Nephron (organoid): ENCODE measurements around the gene DENND11.

Source experiments
- H3K27ac Mint-ChIP-seq, 3 experiments: 2 replicates each; pipeline ENCODE4 v1.8.0; 2020; ENCODE audit warnings: mixed read lengths in 3 of 3, mild to moderate bottlenecking in 2 of 3, moderate library complexity in 1 of 3
- H3K27me3 Mint-ChIP-seq: 2 replicates; pipeline ENCODE4 v1.8.0; 2021; ENCODE audit warnings: low read depth, mild to moderate bottlenecking, moderate library complexity, mixed read lengths
- H3K36me3 Mint-ChIP-seq: 2 replicates; pipeline ENCODE4 v1.8.0; 2020; ENCODE audit warnings: low read depth, mixed read lengths
- H3K4me1 Mint-ChIP-seq: 2 replicates; pipeline ENCODE4 v1.8.0; 2020; ENCODE audit warnings: mixed read lengths
- H3K4me3 Mint-ChIP-seq, 3 experiments: 2 replicates each; pipeline ENCODE4 v1.8.0; 2020; ENCODE audit warnings: mild to moderate bottlenecking in 3 of 3, mixed read lengths in 3 of 3, moderate library complexity in 2 of 3
- H3K9me3 Mint-ChIP-seq: 2 replicates; pipeline ENCODE4 v1.8.0; 2020; ENCODE audit warnings: mixed read lengths
- TF ChIP-seq, protein P1 (sequence below), 3 experiments: fragments of 200-600 bp; sonication (generic); IDR thresholded peaks; one replicate each; pipeline ENCODE4 v1.5.0; 2021; ENCODE audit warnings: antibody characterized with exemption in 3 of 3; ENCODE audit not compliant: unreplicated experiment in 3 of 3

The DENND11 gene

DNA sequence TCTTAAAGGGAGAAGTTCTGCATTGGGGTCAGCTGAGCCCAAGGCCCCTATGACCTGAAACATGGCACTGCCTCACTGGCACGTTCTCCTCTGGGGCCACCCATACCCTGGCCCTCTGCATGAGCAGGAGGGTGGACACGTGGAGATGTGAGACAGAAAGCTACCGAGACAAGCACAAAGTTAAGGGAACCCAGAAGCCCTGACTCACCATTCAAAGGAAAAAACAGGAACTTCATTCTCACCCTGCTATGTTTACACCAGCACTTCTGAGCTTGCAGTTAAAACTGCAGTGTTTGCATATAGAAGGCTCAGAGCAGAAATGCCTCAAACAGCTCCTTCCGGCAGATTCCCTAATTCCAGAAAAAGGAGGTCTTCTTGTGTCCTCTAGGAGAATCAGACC, 41.7 kb downstream of the DENND11 start:
- Mint-ChIP-seq H3K27ac (peak overlapping the region in 2 of 3 experiments; percentile 12 to 64), H3K9me3 (no peaks in the 10 kb centered on the region)

DNA sequence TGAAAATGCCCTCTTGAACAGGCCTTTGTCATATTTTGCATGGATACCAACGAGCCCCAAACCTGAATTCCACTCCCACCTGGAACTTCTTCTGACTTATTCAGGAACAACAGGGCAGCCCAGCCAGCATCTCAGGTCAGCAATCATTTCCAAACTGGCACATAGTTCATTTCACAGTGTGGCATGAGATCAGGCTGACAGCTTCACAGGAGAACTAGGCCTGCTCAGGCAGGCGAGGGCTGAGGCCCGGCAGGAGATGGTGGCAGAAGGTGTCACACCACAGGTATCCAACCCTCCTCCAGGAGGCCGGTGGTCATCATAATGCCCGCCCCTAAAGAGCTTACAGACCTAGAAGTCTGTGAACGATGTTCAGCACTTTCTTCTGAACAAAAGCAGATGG, 42.5 kb downstream of the DENND11 start:
- Mint-ChIP-seq H3K9me3 (no peaks in the 10 kb centered on the region), H3K36me3 (peaks cover 49% of the 10 kb centered on the region), H3K27ac (no peak overlapping the region), H3K4me3 (no peak overlapping the region), H3K4me1 (no peaks in the 10 kb centered on the region), H3K27me3 (no peaks in the 10 kb centered on the region)
- TF ChIP-seq, protein P1, sequence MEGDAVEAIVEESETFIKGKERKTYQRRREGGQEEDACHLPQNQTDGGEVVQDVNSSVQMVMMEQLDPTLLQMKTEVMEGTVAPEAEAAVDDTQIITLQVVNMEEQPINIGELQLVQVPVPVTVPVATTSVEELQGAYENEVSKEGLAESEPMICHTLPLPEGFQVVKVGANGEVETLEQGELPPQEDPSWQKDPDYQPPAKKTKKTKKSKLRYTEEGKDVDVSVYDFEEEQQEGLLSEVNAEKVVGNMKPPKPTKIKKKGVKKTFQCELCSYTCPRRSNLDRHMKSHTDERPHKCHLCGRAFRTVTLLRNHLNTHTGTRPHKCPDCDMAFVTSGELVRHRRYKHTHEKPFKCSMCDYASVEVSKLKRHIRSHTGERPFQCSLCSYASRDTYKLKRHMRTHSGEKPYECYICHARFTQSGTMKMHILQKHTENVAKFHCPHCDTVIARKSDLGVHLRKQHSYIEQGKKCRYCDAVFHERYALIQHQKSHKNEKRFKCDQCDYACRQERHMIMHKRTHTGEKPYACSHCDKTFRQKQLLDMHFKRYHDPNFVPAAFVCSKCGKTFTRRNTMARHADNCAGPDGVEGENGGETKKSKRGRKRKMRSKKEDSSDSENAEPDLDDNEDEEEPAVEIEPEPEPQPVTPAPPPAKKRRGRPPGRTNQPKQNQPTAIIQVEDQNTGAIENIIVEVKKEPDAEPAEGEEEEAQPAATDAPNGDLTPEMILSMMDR (IDR thresholded peaks at IDR 0.05; ENCODE audit: unreplicated experiment in 3 of 3): no peak

More for the DNA sequence above, 41.7 kb downstream of the DENND11 start:
- no peak overlapping the region for H3K4me3 Mint-ChIP-seq
- TF ChIP-seq, protein P1 (IDR thresholded peaks at IDR 0.05; ENCODE audit: unreplicated experiment in 3 of 3): no peak
- H3K4me1 Mint-ChIP-seq: no peaks in the 10 kb centered on the region
- H3K36me3 Mint-ChIP-seq: peaks cover 42% of the 10 kb centered on the region
- H3K27me3 Mint-ChIP-seq: no peaks in the 10 kb centered on the region

DNA sequence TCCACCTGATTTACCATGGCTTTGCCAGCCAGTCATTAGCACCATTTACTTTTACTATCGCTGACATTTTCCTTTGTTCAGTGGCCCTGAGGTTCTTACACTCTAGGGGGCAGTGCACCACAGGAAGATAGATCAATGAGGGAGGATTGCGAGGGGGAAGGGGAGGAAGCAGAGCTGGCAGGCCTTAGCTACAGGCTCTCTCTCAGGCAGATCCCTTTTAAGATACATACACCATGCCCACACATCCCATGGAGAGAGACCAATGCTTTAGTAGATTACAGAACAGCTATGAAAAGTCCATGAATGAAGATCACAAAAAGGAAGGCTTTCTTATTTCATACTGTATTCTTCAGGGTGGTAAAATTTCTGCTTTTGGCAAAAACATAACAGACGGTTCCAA, 47.4 kb downstream of the DENND11 start:
- TF ChIP-seq, protein P1 (IDR thresholded peaks at IDR 0.05; ENCODE audit: unreplicated experiment in 3 of 3): peak; percentile 45 to 69 (median 49)
- no peak overlapping the region for H3K4me3 Mint-ChIP-seq
- peak overlapping the region in 2 of 3 experiments; percentile 21 to 56 for H3K27ac Mint-ChIP-seq
- no peaks in the 10 kb centered on the region for H3K9me3 Mint-ChIP-seq
- peaks cover 7% of the 10 kb centered on the region for H3K4me1 Mint-ChIP-seq
- H3K36me3 Mint-ChIP-seq: peaks cover 23% of the 10 kb centered on the region
- H3K27me3 Mint-ChIP-seq: no peaks in the 10 kb centered on the region

DNA sequence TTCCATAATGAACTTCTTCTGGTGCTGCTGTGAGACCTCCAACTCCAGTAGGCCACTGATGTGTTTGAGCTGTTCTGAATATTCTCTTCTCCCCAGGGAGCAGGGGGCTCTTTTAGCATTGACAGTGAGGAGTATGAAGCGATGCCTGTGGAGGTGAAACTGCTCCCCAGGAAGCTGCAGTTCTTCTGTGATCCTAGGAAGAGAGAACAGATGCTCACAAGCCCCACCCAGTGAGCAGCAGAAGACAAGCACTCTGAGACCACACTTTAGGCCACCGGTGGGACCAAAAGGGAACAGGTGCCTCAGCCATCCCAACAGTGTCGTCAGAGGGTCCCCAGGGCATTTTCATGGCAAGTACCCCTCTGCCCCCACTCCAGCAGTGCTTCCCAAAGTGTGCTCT, 49.3 kb downstream of the DENND11 start:
- TF ChIP-seq, protein P1 (IDR thresholded peaks at IDR 0.05; ENCODE audit: unreplicated experiment in 3 of 3): no peak
- Mint-ChIP-seq H3K4me1 (peaks cover 19% of the 10 kb centered on the region), H3K27ac (no peak overlapping the region), H3K27me3 (no peaks in the 10 kb centered on the region), H3K4me3 (no peak overlapping the region), H3K9me3 (no peaks in the 10 kb centered on the region), H3K36me3 (peaks cover 25% of the 10 kb centered on the region)
